H1 (cell line): ENCODE results near the gene SYT13.

ENCODE experiments used
- CBX5 ChIP-seq: fragments of 300-800, 300-1000 bp; sonication (generic); IDR thresholded peaks from 2 replicates; pipeline ENCODE4 v1.7.1; 2016; ENCODE audit warnings: antibody characterized with exemption, low read length, low read depth
- EP300 ChIP-seq, 2 experiments: IDR thresholded peaks; 1 replicate in 1 of 2; 2 replicates in 1 of 2; pipeline ENCODE4 v1.6.1; 2011 to 2012; ENCODE audit warnings: low read depth in 2 of 2, low read length in 2 of 2, mild to moderate bottlenecking in 2 of 2, borderline replicate concordance in 1 of 2, inconsistent platforms in 1 of 2, moderate library complexity in 1 of 2
- EZH2 ChIP-seq: fragments of 200-600 bp; sonication (generic); IDR thresholded peaks from 2 replicates; pipeline ENCODE4 v1.7.1; 2012; ENCODE audit warnings: low read depth, mild to moderate bottlenecking, moderate library complexity, low read length, inconsistent platforms; ENCODE audit not compliant: severe bottlenecking
- GABPA ChIP-seq: IDR thresholded peaks from 2 replicates; pipeline ENCODE4 v1.6.1; 2011; ENCODE audit warnings: mild to moderate bottlenecking, low read length, moderate library complexity, borderline replicate concordance; ENCODE audit not compliant: insufficient read depth
- JUND ChIP-seq: IDR thresholded peaks from 2 replicates; pipeline ENCODE4 v1.6.1; 2011; ENCODE audit warnings: mild to moderate bottlenecking, improper control_type of control experiment, low read length
- KDM1A ChIP-seq: fragments of 200-600, 300-600 bp; sonication (generic); IDR thresholded peaks from 2 replicates; pipeline ENCODE4 v1.7.1; 2016; ENCODE audit warnings: mild to moderate bottlenecking, low read length, borderline replicate concordance
- POLR2A ChIP-seq, 2 experiments: IDR thresholded peaks; 1 replicate in 1 of 2; 2 replicates in 1 of 2; pipeline ENCODE4 v1.6.1; 2011; ENCODE audit warnings: low read depth in 2 of 2, low read length in 2 of 2, mild to moderate bottlenecking in 2 of 2; ENCODE audit errors: control extremely low read depth in 1 of 2
- SIN3A ChIP-seq, 2 experiments: IDR thresholded peaks in 1 of 2; conservative IDR thresholded peaks in 1 of 2; 2 replicates each; pipeline ENCODE4 v1.6.1; 2011 to 2012; ENCODE audit warnings: low read length in 2 of 2, improper control_type of control experiment in 1 of 2, low read depth in 1 of 2, mild to moderate bottlenecking in 1 of 2
- SP1 ChIP-seq: IDR thresholded peaks from 2 replicates; pipeline ENCODE4 v1.6.1; 2011; ENCODE audit warnings: low read depth, low read length
- TCF12 ChIP-seq: IDR thresholded peaks from 2 replicates; pipeline ENCODE4 v1.6.1; 2011; ENCODE audit warnings: low read depth, mild to moderate bottlenecking, low read length
- ZNF274 ChIP-seq: IDR thresholded peaks from 2 replicates; pipeline ENCODE4 v1.7.0; 2012; ENCODE audit warnings: low read length, borderline replicate concordance; ENCODE audit errors: extremely low read depth
- TF ChIP-seq, protein P1 (sequence below): IDR thresholded peaks from 2 replicates; pipeline ENCODE4 v1.6.1; 2012; ENCODE audit warnings: low read length, inconsistent platforms
- TF ChIP-seq, protein P2 (sequence below), 3 experiments: IDR thresholded peaks; 1 replicate in 2 of 3; 2 replicates in 1 of 3; pipeline versions ENCODE4 v1.5.1 to v1.6.1; 2011; ENCODE audit warnings: low read length in 3 of 3, mild to moderate bottlenecking in 3 of 3, inconsistent platforms in 2 of 3, low read depth in 1 of 3, moderate library complexity in 1 of 3; ENCODE audit not compliant: insufficient read depth in 1 of 3; ENCODE audit errors: control extremely low read depth in 1 of 3

DNA sequence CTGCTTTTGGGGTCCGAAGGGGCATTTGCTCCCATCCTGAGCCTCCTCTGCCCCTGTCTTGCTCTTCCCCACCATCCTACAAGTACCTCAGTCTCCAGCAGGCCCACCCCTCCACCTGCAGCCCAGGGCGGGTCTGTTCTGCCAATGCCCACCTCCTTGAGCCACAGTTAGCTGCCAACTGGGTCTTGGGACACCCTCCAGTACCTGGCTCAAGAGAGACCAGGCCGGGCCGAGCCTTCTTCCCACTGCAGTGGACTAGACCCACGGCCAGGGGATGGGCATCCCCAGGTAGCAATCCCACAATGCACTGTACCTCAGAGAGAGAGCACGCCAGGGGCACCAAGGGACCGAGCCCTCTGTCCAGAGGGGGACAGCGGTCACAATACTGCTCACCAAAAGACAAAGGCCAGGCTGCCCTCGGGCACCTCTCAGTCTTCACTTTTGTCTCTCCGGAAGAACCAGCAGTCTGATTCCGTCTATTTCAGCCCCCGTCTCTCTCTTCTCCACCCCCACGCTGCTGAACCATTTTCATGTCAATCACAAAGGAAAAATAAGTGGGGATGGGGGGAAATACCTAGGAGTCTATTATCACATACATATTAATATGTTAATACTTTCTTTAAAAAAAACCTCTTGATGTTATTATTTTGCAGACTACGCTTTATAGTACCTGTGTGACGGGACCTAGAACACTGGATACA lies 51.7 kb downstream of the SYT13 start:
- TF ChIP-seq, protein P1, sequence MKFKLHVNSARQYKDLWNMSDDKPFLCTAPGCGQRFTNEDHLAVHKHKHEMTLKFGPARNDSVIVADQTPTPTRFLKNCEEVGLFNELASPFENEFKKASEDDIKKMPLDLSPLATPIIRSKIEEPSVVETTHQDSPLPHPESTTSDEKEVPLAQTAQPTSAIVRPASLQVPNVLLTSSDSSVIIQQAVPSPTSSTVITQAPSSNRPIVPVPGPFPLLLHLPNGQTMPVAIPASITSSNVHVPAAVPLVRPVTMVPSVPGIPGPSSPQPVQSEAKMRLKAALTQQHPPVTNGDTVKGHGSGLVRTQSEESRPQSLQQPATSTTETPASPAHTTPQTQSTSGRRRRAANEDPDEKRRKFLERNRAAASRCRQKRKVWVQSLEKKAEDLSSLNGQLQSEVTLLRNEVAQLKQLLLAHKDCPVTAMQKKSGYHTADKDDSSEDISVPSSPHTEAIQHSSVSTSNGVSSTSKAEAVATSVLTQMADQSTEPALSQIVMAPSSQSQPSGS, result no peak
- TF ChIP-seq KDM1A, result no peak
- TF ChIP-seq, protein P2, sequence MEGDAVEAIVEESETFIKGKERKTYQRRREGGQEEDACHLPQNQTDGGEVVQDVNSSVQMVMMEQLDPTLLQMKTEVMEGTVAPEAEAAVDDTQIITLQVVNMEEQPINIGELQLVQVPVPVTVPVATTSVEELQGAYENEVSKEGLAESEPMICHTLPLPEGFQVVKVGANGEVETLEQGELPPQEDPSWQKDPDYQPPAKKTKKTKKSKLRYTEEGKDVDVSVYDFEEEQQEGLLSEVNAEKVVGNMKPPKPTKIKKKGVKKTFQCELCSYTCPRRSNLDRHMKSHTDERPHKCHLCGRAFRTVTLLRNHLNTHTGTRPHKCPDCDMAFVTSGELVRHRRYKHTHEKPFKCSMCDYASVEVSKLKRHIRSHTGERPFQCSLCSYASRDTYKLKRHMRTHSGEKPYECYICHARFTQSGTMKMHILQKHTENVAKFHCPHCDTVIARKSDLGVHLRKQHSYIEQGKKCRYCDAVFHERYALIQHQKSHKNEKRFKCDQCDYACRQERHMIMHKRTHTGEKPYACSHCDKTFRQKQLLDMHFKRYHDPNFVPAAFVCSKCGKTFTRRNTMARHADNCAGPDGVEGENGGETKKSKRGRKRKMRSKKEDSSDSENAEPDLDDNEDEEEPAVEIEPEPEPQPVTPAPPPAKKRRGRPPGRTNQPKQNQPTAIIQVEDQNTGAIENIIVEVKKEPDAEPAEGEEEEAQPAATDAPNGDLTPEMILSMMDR (IDR thresholded peaks at IDR 0.05; ENCODE audit: control extremely low read depth in 1 of 3, insufficient read depth in 1 of 3, low read depth in 1 of 3, low read length in 3 of 3), result no peak
- no peak for TF ChIP-seq JUND
- no peak for TF ChIP-seq POLR2A (IDR thresholded peaks at IDR 0.05; ENCODE audit: control extremely low read depth in 1 of 2, low read depth in 2 of 2, low read length in 2 of 2)
- no peak for TF ChIP-seq EZH2
- no peak for TF ChIP-seq ZNF274
- no peak for TF ChIP-seq EP300 (IDR thresholded peaks at IDR 0.05; ENCODE audit: borderline replicate concordance in 1 of 2, low read depth in 2 of 2, low read length in 2 of 2)
- no peak for TF ChIP-seq CBX5
- no peak for TF ChIP-seq SIN3A (conservative IDR thresholded peaks at IDR 0.05 in 1 of 2, IDR thresholded peaks at IDR 0.05 in 1 of 2; ENCODE audit: low read depth in 1 of 2, low read length in 2 of 2)
- TF ChIP-seq GABPA, result no peak
- no peak for TF ChIP-seq SP1
- no peak for TF ChIP-seq TCF12
